Measurements from ENCODE around the gene GTF2H3.
"Not testable (repeated sequence)": the region's sequence is repeated elsewhere in the genome, so short reads cannot be mapped to it uniquely, and the experiment has no call there.

Gene GTF2H3

GRCh38 chr12:123633379-123634141, at the start of gene GTF2H3, which contains the start of gene EIF2B1:
GTF2H3 (plus strand) TSS chr12:123633829; CDS start chr12:123633860, 31 bp downstream.
EIF2B1 (minus strand) TSS chr12:123633686; CDS start chr12:123633557, 129 bp downstream.
- Histone ChIP-seq H3K36me3 (peaks cover 37% of the 10 kb centered on the region), H3K27ac (peak within 1 kb of the TSS; percentile 86), H4K20me1 (no peaks in the 10 kb centered on the region; the same call in 1 of the 2 replicates), H3K4me2 (peak within 1 kb of the TSS; percentile 95), H3K4me1 (peaks cover 20% of the 10 kb centered on the region), H3K9ac (peak within 1 kb of the TSS; percentile 93), H3K9me3 (no peaks in the 10 kb centered on the region), H3K4me3 (peak within 1 kb of the TSS; percentile 90), H3K27me3 (no peaks in the 10 kb centered on the region)
- TF ChIP-seq Cebpa-rat (IDR thresholded peaks at IDR 0.05): no peak

GRCh38 chr12:123591702-123592481, 41.7 kb upstream of the GTF2H3 start:
- Histone ChIP-seq H3K9ac (no peak overlapping the region), H3K4me3 (no peak overlapping the region), H3K4me2 (no peak overlapping the region), H3K9me3 (no peaks in the 10 kb centered on the region), H3K27me3 (no peaks in the 10 kb centered on the region), H3K4me1 (peaks cover 20% of the 10 kb centered on the region), H3K36me3 (peaks cover 100% of the 10 kb centered on the region), H3K27ac (no peak overlapping the region), H4K20me1 (peaks cover 97% of the 10 kb centered on the region)
- no peak for TF ChIP-seq Cebpa-rat (IDR thresholded peaks at IDR 0.05)

- no peak overlapping the region for H3K9ac ChIP-seq
- no peak overlapping the region for H3K4me2 ChIP-seq
- H3K4me3 ChIP-seq: no peak overlapping the region
- peaks cover 93% of the 10 kb centered on the region for H3K36me3 ChIP-seq
- no peaks in the 10 kb centered on the region for H3K27me3 ChIP-seq
- H3K9me3 ChIP-seq: no peaks in the 10 kb centered on the region
- TF ChIP-seq Cebpa-rat (IDR thresholded peaks at IDR 0.05): no peak
- no peak overlapping the region for H3K27ac ChIP-seq
- peaks cover 59% of the 10 kb centered on the region for H4K20me1 ChIP-seq
- peaks cover 7% of the 10 kb centered on the region for H3K4me1 ChIP-seq
These were observed 37.9 kb upstream of the GTF2H3 start for GRCh38 chr12:123595729-123596128.

GRCh38 chr12:123597100-123597499, 36.5 kb upstream of the GTF2H3 start:
- peaks cover 45% of the 10 kb centered on the region for H4K20me1 ChIP-seq
- no peak overlapping the region for H3K27ac ChIP-seq
- H3K4me2 ChIP-seq: no peak overlapping the region
- peaks cover 12% of the 10 kb centered on the region for H3K4me1 ChIP-seq
- no peak overlapping the region for H3K9ac ChIP-seq
- peaks cover 79% of the 10 kb centered on the region for H3K36me3 ChIP-seq
- H3K4me3 ChIP-seq: no peak overlapping the region
- TF ChIP-seq Cebpa-rat (IDR thresholded peaks at IDR 0.05): no peak
- no peaks in the 10 kb centered on the region for H3K27me3 ChIP-seq
- no peaks in the 10 kb centered on the region for H3K9me3 ChIP-seq

- H3K27ac ChIP-seq: no peak overlapping the region
- no peak overlapping the region for H3K4me2 ChIP-seq
- no peaks in the 10 kb centered on the region for H3K9me3 ChIP-seq
- peaks cover 21% of the 10 kb centered on the region for H3K4me1 ChIP-seq
- no peak for TF ChIP-seq Cebpa-rat (IDR thresholded peaks at IDR 0.05)
- H3K36me3 ChIP-seq: peaks cover 65% of the 10 kb centered on the region
- H3K27me3 ChIP-seq: no peaks in the 10 kb centered on the region
- H3K4me3 ChIP-seq: no peak overlapping the region
- peaks cover 40% of the 10 kb centered on the region for H4K20me1 ChIP-seq
- H3K9ac ChIP-seq: no peak overlapping the region
These were observed 35.1 kb upstream of the GTF2H3 start for GRCh38 chr12:123598522-123598921.

GRCh38 chr12:123599310-123599709, 34.3 kb upstream of the GTF2H3 start:
- Histone ChIP-seq H3K36me3 (peaks cover 64% of the 10 kb centered on the region), H3K27me3 (no peaks in the 10 kb centered on the region), H4K20me1 (peaks cover 40% of the 10 kb centered on the region), H3K4me1 (peaks cover 29% of the 10 kb centered on the region), H3K27ac (no peak overlapping the region), H3K9ac (no peak overlapping the region), H3K4me3 (no peak overlapping the region), H3K9me3 (no peaks in the 10 kb centered on the region), H3K4me2 (no peak overlapping the region)
- TF ChIP-seq Cebpa-rat (IDR thresholded peaks at IDR 0.05): no peak

- Histone ChIP-seq H3K9ac (no peak overlapping the region), H3K4me3 (no peak overlapping the region), H3K9me3 (no peaks in the 10 kb centered on the region), H3K27me3 (no peaks in the 10 kb centered on the region), H3K27ac (no peak overlapping the region), H4K20me1 (peaks cover 40% of the 10 kb centered on the region), H3K4me1 (peaks cover 29% of the 10 kb centered on the region), H3K36me3 (peaks cover 64% of the 10 kb centered on the region), H3K4me2 (no peak overlapping the region)
- no peak for TF ChIP-seq Cebpa-rat (IDR thresholded peaks at IDR 0.05)
These were observed 33.9 kb upstream of the GTF2H3 start for GRCh38 chr12:123599721-123600120.

GRCh38 chr12:123601602-123602489, 31.8 kb upstream of the GTF2H3 start, which contains the start of gene DDX55:
DDX55 (plus strand) TSS chr12:123602099; CDS start chr12:123602149, 50 bp downstream.
- H3K4me1 ChIP-seq: peaks cover 29% of the 10 kb centered on the region
- H3K4me3 ChIP-seq: peak within 1 kb of the TSS; percentile 100
- no peaks in the 10 kb centered on the region for H3K9me3 ChIP-seq
- peaks cover 42% of the 10 kb centered on the region for H4K20me1 ChIP-seq
- H3K9ac ChIP-seq: peak within 1 kb of the TSS; percentile 98
- peak within 1 kb of the TSS; percentile 96 for H3K27ac ChIP-seq
- TF ChIP-seq Cebpa-rat (IDR thresholded peaks at IDR 0.05): no peak
- no peaks in the 10 kb centered on the region for H3K27me3 ChIP-seq
- peak within 1 kb of the TSS; percentile 94 for H3K4me2 ChIP-seq
- peaks cover 64% of the 10 kb centered on the region for H3K36me3 ChIP-seq

GRCh38 chr12:123602651-123603195, 30.9 kb upstream of the GTF2H3 start:
- no peaks in the 10 kb centered on the region for H3K27me3 ChIP-seq
- peaks cover 64% of the 10 kb centered on the region for H3K36me3 ChIP-seq
- peak overlapping the region; percentile 96 for H3K27ac ChIP-seq
- H3K9ac ChIP-seq: peak overlapping the region; percentile 98
- peak overlapping the region; percentile 94 for H3K4me2 ChIP-seq
- peaks cover 49% of the 10 kb centered on the region for H4K20me1 ChIP-seq
- H3K4me1 ChIP-seq: peaks cover 29% of the 10 kb centered on the region
- peak overlapping the region; percentile 100 for H3K4me3 ChIP-seq
- no peak for TF ChIP-seq Cebpa-rat (IDR thresholded peaks at IDR 0.05)
- no peaks in the 10 kb centered on the region for H3K9me3 ChIP-seq

- H3K9me3 ChIP-seq, H3K27ac ChIP-seq, H3K27me3 ChIP-seq: not testable (repeated sequence)
- Histone ChIP-seq H3K4me1 (peaks cover 29% of the 10 kb centered on the region), H4K20me1 (peaks cover 57% of the 10 kb centered on the region), H3K4me2 (peak overlapping the region; percentile 94), H3K9ac (peak overlapping the region; percentile 98; the same call in 1 of the 2 replicates), H3K36me3 (peaks cover 65% of the 10 kb centered on the region), H3K4me3 (peak overlapping the region; percentile 100)
These were observed 30.1 kb upstream of the GTF2H3 start for GRCh38 chr12:123603495-123603894.

Data from BLaER1 (cell line).